GM12878 (cell line): Measurements from ENCODE around the gene DBX2.

Experiments used
- EZH2 ChIP-seq: IDR thresholded peaks from 2 replicates; pipeline ENCODE4 v1.6.1; 2012; ENCODE audit warnings: low read depth, mild to moderate bottlenecking, control low read depth, inconsistent platforms, low read length, borderline replicate concordance; ENCODE audit not compliant: control insufficient read depth
- GABPA ChIP-seq: IDR thresholded peaks from 2 replicates; pipeline ENCODE4 v1.6.1; 2014; ENCODE audit warnings: antibody characterized with exemption, low read depth, mild to moderate bottlenecking, inconsistent platforms
- JUND ChIP-seq: IDR thresholded peaks from 2 replicates; pipeline ENCODE4 v1.6.1; 2012; ENCODE audit warnings: low read depth, mild to moderate bottlenecking, low read length, improper control_type of control experiment, moderate library complexity
- POLR2AphosphoS2 ChIP-seq: IDR thresholded peaks from 2 replicates; pipeline ENCODE4 v1.6.1; 2011; ENCODE audit warnings: low read depth, mild to moderate bottlenecking, low read length, improper control_type of control experiment, moderate library complexity
- RAD21 ChIP-seq: IDR thresholded peaks from 2 replicates; pipeline ENCODE4 v1.6.1; 2011; ENCODE audit warnings: mild to moderate bottlenecking, low read depth, low read length, moderate library complexity; ENCODE audit not compliant: insufficient read depth
- TAF1 ChIP-seq: IDR thresholded peaks from 2 replicates; pipeline ENCODE4 v1.6.1; 2011; ENCODE audit warnings: mild to moderate bottlenecking, low read depth, low read length, borderline replicate concordance
- TF ChIP-seq, protein P1 (sequence below): IDR thresholded peaks from 2 replicates; pipeline ENCODE4 v1.6.1; 2012; ENCODE audit warnings: mild to moderate bottlenecking, low read depth, low read length
- TF ChIP-seq, protein P2 (sequence below), 3 experiments: IDR thresholded peaks in 2 of 3; conservative IDR thresholded peaks in 1 of 3; 2 replicates each; pipeline ENCODE4 v1.5.1; 2011; ENCODE audit warnings: low read depth in 3 of 3, low read length in 3 of 3, mild to moderate bottlenecking in 3 of 3, control low read depth in 2 of 3, moderate library complexity in 2 of 3, inconsistent platforms in 1 of 3, mixed read lengths in 1 of 3; ENCODE audit not compliant: control insufficient read depth in 2 of 3, insufficient read depth in 1 of 3; ENCODE audit errors: extremely low read depth in 1 of 3
- TF ChIP-seq, protein P3 (sequence below): IDR thresholded peaks from 2 replicates; pipeline ENCODE4 v1.6.1; 2011; ENCODE audit warnings: borderline replicate concordance, low read depth, mild to moderate bottlenecking, moderate library complexity, mixed read lengths, low read length; ENCODE audit not compliant: insufficient read depth; ENCODE audit errors: extremely low read length

DNA sequence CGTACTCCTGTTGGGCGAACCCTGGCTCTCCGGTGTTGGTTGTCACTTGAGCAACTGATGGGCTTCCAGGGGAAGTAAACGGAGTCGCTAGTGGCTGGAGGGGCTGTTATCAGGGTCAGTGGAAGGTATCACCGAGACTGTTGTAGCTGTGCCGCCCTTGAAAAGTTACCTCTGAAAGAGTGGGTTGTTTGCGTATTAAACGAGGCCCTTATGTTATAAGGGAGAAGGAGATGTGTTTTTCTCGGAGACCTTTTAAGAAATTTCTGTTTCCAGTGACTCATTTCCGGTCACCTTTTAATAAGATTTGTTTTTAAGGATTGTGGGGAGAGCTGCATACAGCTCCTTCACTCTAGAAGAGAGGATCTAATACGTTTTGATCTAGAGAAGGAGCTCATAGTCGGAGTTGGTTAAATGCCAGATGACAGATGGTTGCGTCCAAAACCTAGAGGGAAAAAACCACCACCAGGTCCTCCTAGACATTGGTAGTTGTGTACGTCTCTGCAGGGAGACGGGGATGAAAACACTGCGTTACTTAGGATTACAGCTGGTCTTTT is 750 bp upstream of the DBX2 start:
- TF ChIP-seq EZH2 (no peak), RAD21 (no peak), GABPA (no peak), JUND (no peak), POLR2AphosphoS2 (no peak), TAF1 (no peak)
- TF ChIP-seq, protein P1, sequence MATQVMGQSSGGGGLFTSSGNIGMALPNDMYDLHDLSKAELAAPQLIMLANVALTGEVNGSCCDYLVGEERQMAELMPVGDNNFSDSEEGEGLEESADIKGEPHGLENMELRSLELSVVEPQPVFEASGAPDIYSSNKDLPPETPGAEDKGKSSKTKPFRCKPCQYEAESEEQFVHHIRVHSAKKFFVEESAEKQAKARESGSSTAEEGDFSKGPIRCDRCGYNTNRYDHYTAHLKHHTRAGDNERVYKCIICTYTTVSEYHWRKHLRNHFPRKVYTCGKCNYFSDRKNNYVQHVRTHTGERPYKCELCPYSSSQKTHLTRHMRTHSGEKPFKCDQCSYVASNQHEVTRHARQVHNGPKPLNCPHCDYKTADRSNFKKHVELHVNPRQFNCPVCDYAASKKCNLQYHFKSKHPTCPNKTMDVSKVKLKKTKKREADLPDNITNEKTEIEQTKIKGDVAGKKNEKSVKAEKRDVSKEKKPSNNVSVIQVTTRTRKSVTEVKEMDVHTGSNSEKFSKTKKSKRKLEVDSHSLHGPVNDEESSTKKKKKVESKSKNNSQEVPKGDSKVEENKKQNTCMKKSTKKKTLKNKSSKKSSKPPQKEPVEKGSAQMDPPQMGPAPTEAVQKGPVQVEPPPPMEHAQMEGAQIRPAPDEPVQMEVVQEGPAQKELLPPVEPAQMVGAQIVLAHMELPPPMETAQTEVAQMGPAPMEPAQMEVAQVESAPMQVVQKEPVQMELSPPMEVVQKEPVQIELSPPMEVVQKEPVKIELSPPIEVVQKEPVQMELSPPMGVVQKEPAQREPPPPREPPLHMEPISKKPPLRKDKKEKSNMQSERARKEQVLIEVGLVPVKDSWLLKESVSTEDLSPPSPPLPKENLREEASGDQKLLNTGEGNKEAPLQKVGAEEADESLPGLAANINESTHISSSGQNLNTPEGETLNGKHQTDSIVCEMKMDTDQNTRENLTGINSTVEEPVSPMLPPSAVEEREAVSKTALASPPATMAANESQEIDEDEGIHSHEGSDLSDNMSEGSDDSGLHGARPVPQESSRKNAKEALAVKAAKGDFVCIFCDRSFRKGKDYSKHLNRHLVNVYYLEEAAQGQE, result no peak
- TF ChIP-seq, protein P2, sequence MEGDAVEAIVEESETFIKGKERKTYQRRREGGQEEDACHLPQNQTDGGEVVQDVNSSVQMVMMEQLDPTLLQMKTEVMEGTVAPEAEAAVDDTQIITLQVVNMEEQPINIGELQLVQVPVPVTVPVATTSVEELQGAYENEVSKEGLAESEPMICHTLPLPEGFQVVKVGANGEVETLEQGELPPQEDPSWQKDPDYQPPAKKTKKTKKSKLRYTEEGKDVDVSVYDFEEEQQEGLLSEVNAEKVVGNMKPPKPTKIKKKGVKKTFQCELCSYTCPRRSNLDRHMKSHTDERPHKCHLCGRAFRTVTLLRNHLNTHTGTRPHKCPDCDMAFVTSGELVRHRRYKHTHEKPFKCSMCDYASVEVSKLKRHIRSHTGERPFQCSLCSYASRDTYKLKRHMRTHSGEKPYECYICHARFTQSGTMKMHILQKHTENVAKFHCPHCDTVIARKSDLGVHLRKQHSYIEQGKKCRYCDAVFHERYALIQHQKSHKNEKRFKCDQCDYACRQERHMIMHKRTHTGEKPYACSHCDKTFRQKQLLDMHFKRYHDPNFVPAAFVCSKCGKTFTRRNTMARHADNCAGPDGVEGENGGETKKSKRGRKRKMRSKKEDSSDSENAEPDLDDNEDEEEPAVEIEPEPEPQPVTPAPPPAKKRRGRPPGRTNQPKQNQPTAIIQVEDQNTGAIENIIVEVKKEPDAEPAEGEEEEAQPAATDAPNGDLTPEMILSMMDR (IDR thresholded peaks at IDR 0.05 in 2 of 3, conservative IDR thresholded peaks at IDR 0.05 in 1 of 3; ENCODE audit: control insufficient read depth in 2 of 3, extremely low read depth in 1 of 3, insufficient read depth in 1 of 3, low read depth in 3 of 3, low read length in 3 of 3), result no peak
- TF ChIP-seq, protein P3, sequence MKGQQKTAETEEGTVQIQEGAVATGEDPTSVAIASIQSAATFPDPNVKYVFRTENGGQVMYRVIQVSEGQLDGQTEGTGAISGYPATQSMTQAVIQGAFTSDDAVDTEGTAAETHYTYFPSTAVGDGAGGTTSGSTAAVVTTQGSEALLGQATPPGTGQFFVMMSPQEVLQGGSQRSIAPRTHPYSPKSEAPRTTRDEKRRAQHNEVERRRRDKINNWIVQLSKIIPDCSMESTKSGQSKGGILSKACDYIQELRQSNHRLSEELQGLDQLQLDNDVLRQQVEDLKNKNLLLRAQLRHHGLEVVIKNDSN, result no peak
